Testis (tissue), 2 donors: Measurements from ENCODE around the gene TRIM15.

Experiments
- POLR2A ChIP-seq: fragments of 450-650 bp; IDR thresholded peaks from one replicate; pipeline ENCODE4 v1.6.1; 2017; ENCODE audit warnings: antibody characterized with exemption, mild to moderate bottlenecking, moderate library complexity
- TF ChIP-seq, protein P1 (sequence below), 3 experiments: fragments of 450-650 bp in 2 of 3; fragments of 200-600 bp in 1 of 3; sonication (generic) in 1 of 3; IDR thresholded peaks; one replicate each; pipeline ENCODE4 v1.5.1; 2016 to 2019; ENCODE audit warnings: antibody characterized with exemption in 3 of 3, mild to moderate bottlenecking in 2 of 3, moderate library complexity in 1 of 3

GRCh38 chr6:30160008-30160784, 3.1 kb upstream of the TRIM15 start:
- TF ChIP-seq, protein P1, sequence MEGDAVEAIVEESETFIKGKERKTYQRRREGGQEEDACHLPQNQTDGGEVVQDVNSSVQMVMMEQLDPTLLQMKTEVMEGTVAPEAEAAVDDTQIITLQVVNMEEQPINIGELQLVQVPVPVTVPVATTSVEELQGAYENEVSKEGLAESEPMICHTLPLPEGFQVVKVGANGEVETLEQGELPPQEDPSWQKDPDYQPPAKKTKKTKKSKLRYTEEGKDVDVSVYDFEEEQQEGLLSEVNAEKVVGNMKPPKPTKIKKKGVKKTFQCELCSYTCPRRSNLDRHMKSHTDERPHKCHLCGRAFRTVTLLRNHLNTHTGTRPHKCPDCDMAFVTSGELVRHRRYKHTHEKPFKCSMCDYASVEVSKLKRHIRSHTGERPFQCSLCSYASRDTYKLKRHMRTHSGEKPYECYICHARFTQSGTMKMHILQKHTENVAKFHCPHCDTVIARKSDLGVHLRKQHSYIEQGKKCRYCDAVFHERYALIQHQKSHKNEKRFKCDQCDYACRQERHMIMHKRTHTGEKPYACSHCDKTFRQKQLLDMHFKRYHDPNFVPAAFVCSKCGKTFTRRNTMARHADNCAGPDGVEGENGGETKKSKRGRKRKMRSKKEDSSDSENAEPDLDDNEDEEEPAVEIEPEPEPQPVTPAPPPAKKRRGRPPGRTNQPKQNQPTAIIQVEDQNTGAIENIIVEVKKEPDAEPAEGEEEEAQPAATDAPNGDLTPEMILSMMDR (IDR thresholded peaks at IDR 0.05), result no peak
- no peak for TF ChIP-seq POLR2A
